Neural cell (in vitro differentiated cells): ENCODE data around the gene FAM76B. TPM values are rescaled to one million over a fixed set of nuclear protein-coding genes. Genes with fewer than 3 reads are reported as not detected.

Source experiments
- H2AFZ ChIP-seq: fragments of 200-600, 300-800 bp; sonication (generic), shearing (Covaris generic); 2 replicates; pipeline ENCODE4 v1.6.0; 2014; ENCODE audit warnings: low read depth, mild to moderate bottlenecking, antibody characterized with exemption, low read length, moderate library complexity
- H3F3A ChIP-seq: fragments of 200-600 bp; shearing (Covaris generic); 2 replicates; pipeline ENCODE4 v1.6.1; 2016; ENCODE audit warnings: mild to moderate bottlenecking, moderate library complexity, mixed read lengths, antibody characterized with exemption, low read length; ENCODE audit not compliant: insufficient read depth, poor library complexity, severe bottlenecking
- H3K27ac ChIP-seq: fragments of 200-600, 300-800 bp; sonication (generic), shearing (Covaris generic); 2 replicates; pipeline ENCODE4 v1.5.1; 2014; ENCODE audit warnings: mild to moderate bottlenecking, low read length, moderate library complexity
- H3K27me3 ChIP-seq: fragments of 300-800, 200-600 bp; sonication (generic), shearing (Covaris generic); 2 replicates; pipeline ENCODE4 v1.6.0; 2014; ENCODE audit warnings: mild to moderate bottlenecking, low read depth, low read length, moderate library complexity; ENCODE audit not compliant: insufficient read depth
- H3K36me3 ChIP-seq: fragments of 300-800, 200-600 bp; sonication (generic), shearing (Covaris generic); 2 replicates; pipeline ENCODE4 v1.5.1; 2014; ENCODE audit warnings: mild to moderate bottlenecking, antibody characterized with exemption, low read length, moderate library complexity; ENCODE audit not compliant: insufficient read depth
- H3K4me2 ChIP-seq: fragments of 300-800, 200-600 bp; sonication (generic), shearing (Covaris generic); 2 replicates; pipeline ENCODE4 v1.6.0; 2014; ENCODE audit warnings: mild to moderate bottlenecking, low read length
- H3K4me3 ChIP-seq: fragments of 300-800, 200-600 bp; sonication (generic), shearing (Covaris generic); 2 replicates; pipeline ENCODE4 v1.5.1; 2014; ENCODE audit warnings: mild to moderate bottlenecking, low read length, moderate library complexity
- H3K79me2 ChIP-seq: fragments of 200-600 bp; shearing (Covaris generic); replicated peaks from 2 replicates; pipeline ENCODE4 v1.6.0; 2014; ENCODE audit warnings: mild to moderate bottlenecking, low read length, moderate library complexity; ENCODE audit not compliant: insufficient read depth
- H3K9ac ChIP-seq: fragments of 300-800, 200-600 bp; sonication (generic), shearing (Covaris generic); 2 replicates; pipeline ENCODE4 v1.6.1; 2016; ENCODE audit warnings: mild to moderate bottlenecking, low read length, mixed read lengths
- H3K9me2 ChIP-seq: fragments of 200-600 bp; shearing (Covaris generic); 2 replicates; pipeline ENCODE4 v1.6.1; 2016; ENCODE audit warnings: mild to moderate bottlenecking, low read length, mixed read lengths; ENCODE audit not compliant: insufficient read depth
- H3K9me3 ChIP-seq: fragments of 200-600, 300-800 bp; sonication (generic), shearing (Covaris generic); 2 replicates; pipeline ENCODE4 v1.6.1; 2016; ENCODE audit warnings: mild to moderate bottlenecking, mixed run types, low read length, moderate library complexity, mixed read lengths
- H4K20me1 ChIP-seq: fragments of 200-600 bp; shearing (Covaris generic); 2 replicates; pipeline ENCODE4 v1.6.1; 2016; ENCODE audit warnings: mild to moderate bottlenecking, mixed run types; ENCODE audit not compliant: insufficient read depth
- EP300 ChIP-seq: fragments of 450-650 bp; conservative IDR thresholded peaks from 2 replicates; pipeline ENCODE4 v1.6.1; 2014; ENCODE audit warnings: antibody characterized with exemption, mild to moderate bottlenecking, moderate library complexity; ENCODE audit not compliant: poor library complexity, severe bottlenecking
- EZH2 ChIP-seq: fragments of 200-600, 300-800 bp; shearing (Covaris generic), sonication (generic); IDR thresholded peaks from 2 replicates; pipeline ENCODE4 v1.6.1; 2014; ENCODE audit warnings: antibody characterized with exemption, low read length, borderline replicate concordance, mild to moderate bottlenecking; ENCODE audit not compliant: insufficient read depth, poor library complexity, severe bottlenecking
- MXI1 ChIP-seq: fragments of 450-650 bp; conservative IDR thresholded peaks from 2 replicates; pipeline ENCODE4 v1.6.1; 2014; ENCODE audit warnings: antibody characterized with exemption, mild to moderate bottlenecking; ENCODE audit not compliant: poor library complexity, severe bottlenecking
- POLR2AphosphoS5 ChIP-seq: IDR thresholded peaks from 2 replicates; pipeline ENCODE4 v1.6.1; 2012
- RAD21 ChIP-seq: fragments of 450-650 bp; conservative IDR thresholded peaks from 2 replicates; pipeline ENCODE4 v1.6.1; 2014; ENCODE audit warnings: antibody characterized with exemption, mild to moderate bottlenecking, moderate library complexity
- SMC3 ChIP-seq: fragments of 450-650 bp; conservative IDR thresholded peaks from 2 replicates; pipeline ENCODE4 v1.6.1; 2014; ENCODE audit warnings: antibody characterized with exemption, mild to moderate bottlenecking, moderate library complexity; ENCODE audit not compliant: poor library complexity
- TAF1 ChIP-seq: IDR thresholded peaks from 2 replicates; pipeline ENCODE4 v1.6.1; 2012; ENCODE audit warnings: low read depth
- polyA plus RNA-seq: library from polyadenylated mRNA; depleted of rRNA; stranded (reverse); fragments of >200 nt; gene quantifications from 2 replicates; pipeline ENCODE4 v1.2.3, GENCODE V29; 2014
- TF ChIP-seq, protein P1 (sequence below): IDR thresholded peaks from 2 replicates; pipeline ENCODE4 v1.6.1; 2012; ENCODE audit warnings: borderline replicate concordance
- TF ChIP-seq, protein P2 (sequence below): fragments of 450-650 bp; IDR thresholded peaks from 2 replicates; pipeline ENCODE4 v1.5.1; 2014; ENCODE audit warnings: antibody characterized with exemption, mild to moderate bottlenecking, moderate library complexity; ENCODE audit not compliant: poor library complexity, severe bottlenecking

Gene FAM76B
- polyA plus RNA-seq, 1 donor from 2014 or later = 139 TPM

- Histone ChIP-seq H3K36me3 (peaks cover 5% of the 10 kb centered on the region), H3K4me2 (no peak overlapping the region), H3K79me2 (no peaks in the 10 kb centered on the region), H3K9me3 (no peaks in the 10 kb centered on the region), H3K4me3 (no peak overlapping the region), H2AFZ (no peak overlapping the region), H3K27me3 (no peaks in the 10 kb centered on the region), H3K27ac (no peak overlapping the region), H4K20me1 (no peaks in the 10 kb centered on the region), H3K9me2 (no peaks in the 10 kb centered on the region), H3F3A (no peaks in the 10 kb centered on the region), H3K9ac (no peak overlapping the region)
- TF ChIP-seq, protein P1, sequence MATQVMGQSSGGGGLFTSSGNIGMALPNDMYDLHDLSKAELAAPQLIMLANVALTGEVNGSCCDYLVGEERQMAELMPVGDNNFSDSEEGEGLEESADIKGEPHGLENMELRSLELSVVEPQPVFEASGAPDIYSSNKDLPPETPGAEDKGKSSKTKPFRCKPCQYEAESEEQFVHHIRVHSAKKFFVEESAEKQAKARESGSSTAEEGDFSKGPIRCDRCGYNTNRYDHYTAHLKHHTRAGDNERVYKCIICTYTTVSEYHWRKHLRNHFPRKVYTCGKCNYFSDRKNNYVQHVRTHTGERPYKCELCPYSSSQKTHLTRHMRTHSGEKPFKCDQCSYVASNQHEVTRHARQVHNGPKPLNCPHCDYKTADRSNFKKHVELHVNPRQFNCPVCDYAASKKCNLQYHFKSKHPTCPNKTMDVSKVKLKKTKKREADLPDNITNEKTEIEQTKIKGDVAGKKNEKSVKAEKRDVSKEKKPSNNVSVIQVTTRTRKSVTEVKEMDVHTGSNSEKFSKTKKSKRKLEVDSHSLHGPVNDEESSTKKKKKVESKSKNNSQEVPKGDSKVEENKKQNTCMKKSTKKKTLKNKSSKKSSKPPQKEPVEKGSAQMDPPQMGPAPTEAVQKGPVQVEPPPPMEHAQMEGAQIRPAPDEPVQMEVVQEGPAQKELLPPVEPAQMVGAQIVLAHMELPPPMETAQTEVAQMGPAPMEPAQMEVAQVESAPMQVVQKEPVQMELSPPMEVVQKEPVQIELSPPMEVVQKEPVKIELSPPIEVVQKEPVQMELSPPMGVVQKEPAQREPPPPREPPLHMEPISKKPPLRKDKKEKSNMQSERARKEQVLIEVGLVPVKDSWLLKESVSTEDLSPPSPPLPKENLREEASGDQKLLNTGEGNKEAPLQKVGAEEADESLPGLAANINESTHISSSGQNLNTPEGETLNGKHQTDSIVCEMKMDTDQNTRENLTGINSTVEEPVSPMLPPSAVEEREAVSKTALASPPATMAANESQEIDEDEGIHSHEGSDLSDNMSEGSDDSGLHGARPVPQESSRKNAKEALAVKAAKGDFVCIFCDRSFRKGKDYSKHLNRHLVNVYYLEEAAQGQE = no peak
- no peak for TF ChIP-seq MXI1
- TF ChIP-seq POLR2AphosphoS5 = no peak
- no peak for TF ChIP-seq RAD21
- TF ChIP-seq, protein P2, sequence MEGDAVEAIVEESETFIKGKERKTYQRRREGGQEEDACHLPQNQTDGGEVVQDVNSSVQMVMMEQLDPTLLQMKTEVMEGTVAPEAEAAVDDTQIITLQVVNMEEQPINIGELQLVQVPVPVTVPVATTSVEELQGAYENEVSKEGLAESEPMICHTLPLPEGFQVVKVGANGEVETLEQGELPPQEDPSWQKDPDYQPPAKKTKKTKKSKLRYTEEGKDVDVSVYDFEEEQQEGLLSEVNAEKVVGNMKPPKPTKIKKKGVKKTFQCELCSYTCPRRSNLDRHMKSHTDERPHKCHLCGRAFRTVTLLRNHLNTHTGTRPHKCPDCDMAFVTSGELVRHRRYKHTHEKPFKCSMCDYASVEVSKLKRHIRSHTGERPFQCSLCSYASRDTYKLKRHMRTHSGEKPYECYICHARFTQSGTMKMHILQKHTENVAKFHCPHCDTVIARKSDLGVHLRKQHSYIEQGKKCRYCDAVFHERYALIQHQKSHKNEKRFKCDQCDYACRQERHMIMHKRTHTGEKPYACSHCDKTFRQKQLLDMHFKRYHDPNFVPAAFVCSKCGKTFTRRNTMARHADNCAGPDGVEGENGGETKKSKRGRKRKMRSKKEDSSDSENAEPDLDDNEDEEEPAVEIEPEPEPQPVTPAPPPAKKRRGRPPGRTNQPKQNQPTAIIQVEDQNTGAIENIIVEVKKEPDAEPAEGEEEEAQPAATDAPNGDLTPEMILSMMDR = no peak
- no peak for TF ChIP-seq TAF1
- no peak for TF ChIP-seq SMC3
- TF ChIP-seq EP300 = no peak
- no peak for TF ChIP-seq EZH2
These were observed 40.1 kb upstream of the FAM76B start for GRCh38 chr11:95829580-95830259.

DNA sequence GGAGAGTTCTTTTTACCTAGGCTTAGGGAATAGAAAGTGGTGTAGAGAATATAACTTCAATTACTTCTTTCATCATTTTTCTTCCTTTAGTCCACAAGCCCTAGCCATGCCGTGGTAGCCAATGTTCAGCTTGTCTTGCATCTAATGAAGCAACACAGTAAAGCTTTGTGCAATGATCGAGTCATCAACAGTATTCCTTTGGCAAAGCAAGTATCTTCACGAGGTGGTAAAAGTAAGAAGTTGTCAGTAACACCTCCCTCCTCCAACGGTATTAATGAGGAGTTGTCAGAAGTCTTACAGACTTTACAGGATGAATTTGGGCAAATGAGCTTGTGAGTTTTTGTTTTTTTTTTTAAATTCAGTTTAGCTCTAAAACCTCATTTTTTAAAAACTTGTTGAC, 38.1 kb upstream of the FAM76B start:
- no peaks in the 10 kb centered on the region for H3K9me3 ChIP-seq
- no peak overlapping the region for H3K4me3 ChIP-seq
- H2AFZ ChIP-seq = no peak overlapping the region
- no peaks in the 10 kb centered on the region for H3K36me3 ChIP-seq
- TF ChIP-seq POLR2AphosphoS5 (no peak), EP300 (no peak), SMC3 (no peak), RAD21 (no peak), MXI1 (no peak), TAF1 (no peak), EZH2 (no peak)
- TF ChIP-seq, protein P1 = no peak
- TF ChIP-seq, protein P2 = no peak
- H3K27ac ChIP-seq = no peak overlapping the region
- H3K4me2 ChIP-seq = no peak overlapping the region
- no peaks in the 10 kb centered on the region for H3K79me2 ChIP-seq
- H3K9me2 ChIP-seq = no peaks in the 10 kb centered on the region
- H3K27me3 ChIP-seq = no peaks in the 10 kb centered on the region
- H3K9ac ChIP-seq = no peak overlapping the region
- no peaks in the 10 kb centered on the region for H4K20me1 ChIP-seq
- no peaks in the 10 kb centered on the region for H3F3A ChIP-seq
